Prostate gland (tissue), 2 donors: ENCODE results near the gene ANHX. TPM values are rescaled to one million over a fixed set of nuclear protein-coding genes. Genes with fewer than 3 reads are reported as not detected.

Experiments used
- DNase-seq: peaks from one replicate; pipeline ENCODE4 v3.0.0-alpha.2; 2019; ENCODE audit warnings: low spot score
- H3K27ac ChIP-seq, 2 donors: fragments of 200-600 bp; sonication (generic); 2 replicates each; pipeline ENCODE4 v1.5.1; 2017 to 2019
- H3K27me3 ChIP-seq: fragments of 200-600 bp; sonication (generic); replicated peaks from 2 replicates; pipeline ENCODE4 v1.5.1; 2019; ENCODE audit not compliant: insufficient read depth
- H3K36me3 ChIP-seq, 2 donors: fragments of 200-600 bp; sonication (generic); 1 replicate in 1 of 2; 2 replicates in 1 of 2; pipeline versions ENCODE4 v1.5.1 to v1.8.1; 2017 to 2019
- H3K4me1 ChIP-seq: fragments of 200-600 bp; sonication (generic); replicated peaks from 2 replicates; pipeline ENCODE4 v1.5.1; 2019
- H3K4me3 ChIP-seq, 2 donors: fragments of 200-600 bp; sonication (generic); 2 replicates each; pipeline ENCODE4 v1.5.1; 2017 to 2019
- H3K9me3 ChIP-seq: fragments of 200-600 bp; sonication (generic); 2 replicates; pipeline ENCODE4 v1.5.1; 2017
- CTCF ChIP-seq, 4 experiments: fragments of 200-600 bp in 2 of 4; fragments of 450-650 bp in 2 of 4; sonication (generic) in 2 of 4; IDR thresholded peaks; 1 replicate in 3 of 4; 2 replicates in 1 of 4; pipeline ENCODE4 v1.5.1; 2016 to 2019; ENCODE audit warnings: antibody characterized with exemption in 4 of 4, mild to moderate bottlenecking in 2 of 4, moderate library complexity in 2 of 4
- POLR2A ChIP-seq: fragments of 450-650 bp; IDR thresholded peaks from one replicate; pipeline ENCODE4 v1.6.1; 2016; ENCODE audit warnings: antibody characterized with exemption, mild to moderate bottlenecking
- POLR2AphosphoS5 ChIP-seq: sonication (generic); formaldehyde crosslinking; IDR thresholded peaks from one replicate; pipeline ENCODE4 v1.6.1; 2017; ENCODE audit warnings: antibody characterized with exemption
- WGBS: methylation state at CpG from one replicate; pipeline ENCODE4 v1.1.5; 2018; 5-methylcytosine and 5-hydroxymethylcytosine counted together
- intact Hi-C: fragments of 100-400 bp; cut with DNase I; formaldehyde crosslinking; loops from one replicate; pipeline ENCODE4 v1.14.2; 2022
- total RNA-seq, 2 donors: library from RNA; depleted of rRNA; stranded (reverse); fragments of >200 nt; gene quantifications; one replicate each; pipeline ENCODE4 v1.1.0, GENCODE V29; 2016

The ANHX gene
- total RNA-seq, 2 donors from 2014 or later: 6.1 TPM; not detected in 1

- WGBS: 84% methylated on average over 3 of the region's 3 CpGs
- intact Hi-C loops: no loop called here
- Histone ChIP-seq H3K36me3 (no peaks in the 10 kb centered on the region), H3K4me1 (no peaks in the 10 kb centered on the region), H3K27ac (no peak overlapping the region), H3K27me3 (no peaks in the 10 kb centered on the region), H3K4me3 (no peak overlapping the region), H3K9me3 (no peaks in the 10 kb centered on the region)
- DNase-seq: no peak
- TF ChIP-seq POLR2A (no peak), CTCF (IDR thresholded peaks at IDR 0.05) (no peak), POLR2AphosphoS5 (no peak)
Measured at GRCh38 chr12:133231001-133231400, 4.7 kb downstream of the ANHX start.

GRCh38 chr12:133227281-133227852 is 8.3 kb downstream of the ANHX start:
- intact Hi-C loops: no loop called here
- TF ChIP-seq POLR2A (no peak), POLR2AphosphoS5 (no peak), CTCF (IDR thresholded peaks at IDR 0.05) (no peak)
- DNase-seq: no peak

GRCh38 chr12:133226690-133227089 is 9.0 kb downstream of the ANHX start:
- intact Hi-C loops: no loop called here
- 87% methylated on average over 8 of the region's 8 CpGs for whole genome bisulfite sequencing
- Histone ChIP-seq H3K36me3 (no peaks in the 10 kb centered on the region), H3K9me3 (no peaks in the 10 kb centered on the region), H3K27me3 (no peaks in the 10 kb centered on the region), H3K27ac (no peak overlapping the region), H3K4me1 (no peaks in the 10 kb centered on the region), H3K4me3 (no peak overlapping the region)
- TF ChIP-seq POLR2AphosphoS5: no peak
- no peak for TF ChIP-seq POLR2A
- no peak for TF ChIP-seq CTCF (IDR thresholded peaks at IDR 0.05)
- no peak for DNase-seq

More at GRCh38 chr12:133227281-133227852, 8.3 kb downstream of the ANHX start:
- no peak overlapping the region for H3K27ac ChIP-seq
- 79% methylated on average over 7 of the region's 7 CpGs for WGBS
- no peaks in the 10 kb centered on the region for H3K27me3 ChIP-seq
- no peaks in the 10 kb centered on the region for H3K4me1 ChIP-seq
- no peaks in the 10 kb centered on the region for H3K9me3 ChIP-seq
- no peaks in the 10 kb centered on the region for H3K36me3 ChIP-seq
- no peak overlapping the region for H3K4me3 ChIP-seq

GRCh38 chr12:133225527-133225926 is 10.2 kb downstream of the ANHX start:
- Histone ChIP-seq H3K27ac (no peak overlapping the region), H3K36me3 (no peaks in the 10 kb centered on the region), H3K27me3 (no peaks in the 10 kb centered on the region), H3K4me1 (no peaks in the 10 kb centered on the region), H3K9me3 (no peaks in the 10 kb centered on the region), H3K4me3 (no peak overlapping the region)
- TF ChIP-seq POLR2AphosphoS5 (no peak), POLR2A (no peak), CTCF (IDR thresholded peaks at IDR 0.05) (no peak)
- DNase-seq: no peak
- intact Hi-C loops: no loop called here
- 86% methylated on average over 4 of the region's 4 CpGs for WGBS

- no peak for DNase-seq
- no peak overlapping the region for H3K4me3 ChIP-seq
- 84% methylated on average over 10 of the region's 10 CpGs for WGBS
- TF ChIP-seq POLR2A (no peak), CTCF (IDR thresholded peaks at IDR 0.05) (no peak), POLR2AphosphoS5 (no peak)
- no peaks in the 10 kb centered on the region for H3K27me3 ChIP-seq
- intact Hi-C loops: no loop called here
- no peak overlapping the region for H3K27ac ChIP-seq
- H3K36me3 ChIP-seq: no peaks in the 10 kb centered on the region
- no peaks in the 10 kb centered on the region for H3K4me1 ChIP-seq
- no peaks in the 10 kb centered on the region for H3K9me3 ChIP-seq
Measured at GRCh38 chr12:133222211-133222610, 13.5 kb downstream of the ANHX start.
